T-helper 2 cell treated with Interferon-gamma antibody and Interleukin-4, amounts not matched to agents 100 ng/mL and 5 ng/mL, for 36 hours (primary cell): ENCODE results near the gene BICC1. TPM values are rescaled to one million over a fixed set of nuclear protein-coding genes. Genes with fewer than 3 reads are reported as not detected.

ENCODE experiments used
- intact Hi-C: fragments of 100-400 bp; cut with micrococcal nuclease; formaldehyde crosslinking; loops from one replicate; pipeline ENCODE4 v1.15.1; 2023
- total RNA-seq: library from RNA; stranded (reverse); gene quantifications from 2 replicates; pipeline ENCODE4 v1.2.3, GENCODE V29; 2022

Gene BICC1
- total RNA-seq, 1 donor from 2014 or later = 0.05 TPM

DNA sequence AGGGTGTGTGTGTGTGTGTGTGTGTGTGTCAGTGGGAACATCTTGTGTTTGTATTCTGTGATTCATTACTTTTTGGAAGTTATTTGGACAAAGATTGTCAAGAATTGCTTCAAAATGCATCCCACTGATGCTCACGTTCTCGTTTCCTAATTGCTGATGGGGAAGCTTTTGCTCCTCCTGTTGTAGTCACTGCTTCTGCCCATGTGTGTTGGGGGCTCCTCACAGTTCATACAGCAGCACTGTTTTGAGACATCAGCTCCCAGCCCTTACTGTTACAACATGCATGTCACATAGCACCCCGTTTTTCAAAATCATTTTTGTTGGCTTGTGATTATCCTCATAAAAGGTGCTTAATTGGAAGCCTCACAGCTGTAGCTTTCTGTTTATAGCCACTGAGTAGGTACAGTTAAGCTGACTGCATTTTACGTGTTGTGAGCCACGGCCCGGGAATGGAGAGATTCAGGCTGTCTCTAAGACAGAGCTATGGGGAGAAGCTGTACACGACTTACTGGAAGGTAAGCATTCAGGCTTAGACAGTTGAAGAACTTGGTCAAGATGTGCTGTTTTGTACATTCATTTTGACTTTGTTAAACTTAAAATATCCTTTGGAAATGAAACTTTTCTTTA is 87.4 kb downstream of the BICC1 start:
- intact Hi-C loops = no loop called here

DNA sequence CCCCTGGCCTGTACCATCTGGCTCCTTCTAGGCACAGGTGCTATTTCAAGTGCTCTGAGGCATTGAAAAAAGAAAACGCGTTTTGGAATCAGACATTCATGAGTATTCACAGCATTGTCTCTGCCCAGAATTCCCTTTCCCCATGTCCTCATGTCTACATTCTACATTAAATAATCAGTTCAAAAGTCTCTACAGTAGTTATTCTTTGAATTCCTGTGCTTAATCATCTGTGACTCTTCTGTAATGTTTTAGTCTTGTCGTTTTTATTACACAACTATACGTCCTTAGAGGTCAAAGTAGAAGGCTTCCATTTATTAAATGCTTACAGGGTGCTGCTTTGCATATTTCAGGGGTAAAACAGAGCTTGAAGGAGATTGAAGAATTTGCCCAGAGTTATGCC is 95.7 kb downstream of the BICC1 start:
- intact Hi-C loops = no loop called here

- intact Hi-C loops = no loop called here
Observed at GRCh38 chr10:58608826-58609531, 96.3 kb downstream of the BICC1 start.

DNA sequence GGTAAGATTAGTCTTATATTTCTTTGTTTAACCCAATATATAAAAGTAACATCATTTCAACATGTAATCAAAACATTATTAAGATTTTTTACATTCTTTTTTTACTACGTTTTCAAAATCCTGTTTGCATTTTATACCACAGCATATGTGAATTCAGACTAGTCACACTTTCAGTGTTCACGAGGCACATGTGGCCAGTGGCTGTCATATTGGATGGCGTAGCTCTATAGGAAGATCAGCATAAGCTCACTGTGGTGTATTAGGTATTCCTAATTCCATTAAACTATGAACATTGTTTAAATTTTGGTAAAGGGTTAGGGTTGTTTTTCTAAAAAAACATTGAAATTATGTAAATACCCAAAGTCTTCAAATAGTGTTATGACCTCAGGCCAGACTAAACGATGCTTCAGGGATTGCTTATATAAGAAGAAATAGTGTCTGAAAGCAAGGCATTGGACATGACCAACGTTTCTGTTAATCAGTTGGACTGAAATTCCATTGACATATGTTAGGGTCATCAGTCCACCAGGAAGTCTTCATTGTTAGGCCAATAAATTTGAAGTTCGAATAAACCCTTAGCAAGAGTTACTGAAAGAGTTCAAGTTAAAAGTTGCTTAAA is 97.0 kb downstream of the BICC1 start:
- intact Hi-C loops = no loop called here

DNA sequence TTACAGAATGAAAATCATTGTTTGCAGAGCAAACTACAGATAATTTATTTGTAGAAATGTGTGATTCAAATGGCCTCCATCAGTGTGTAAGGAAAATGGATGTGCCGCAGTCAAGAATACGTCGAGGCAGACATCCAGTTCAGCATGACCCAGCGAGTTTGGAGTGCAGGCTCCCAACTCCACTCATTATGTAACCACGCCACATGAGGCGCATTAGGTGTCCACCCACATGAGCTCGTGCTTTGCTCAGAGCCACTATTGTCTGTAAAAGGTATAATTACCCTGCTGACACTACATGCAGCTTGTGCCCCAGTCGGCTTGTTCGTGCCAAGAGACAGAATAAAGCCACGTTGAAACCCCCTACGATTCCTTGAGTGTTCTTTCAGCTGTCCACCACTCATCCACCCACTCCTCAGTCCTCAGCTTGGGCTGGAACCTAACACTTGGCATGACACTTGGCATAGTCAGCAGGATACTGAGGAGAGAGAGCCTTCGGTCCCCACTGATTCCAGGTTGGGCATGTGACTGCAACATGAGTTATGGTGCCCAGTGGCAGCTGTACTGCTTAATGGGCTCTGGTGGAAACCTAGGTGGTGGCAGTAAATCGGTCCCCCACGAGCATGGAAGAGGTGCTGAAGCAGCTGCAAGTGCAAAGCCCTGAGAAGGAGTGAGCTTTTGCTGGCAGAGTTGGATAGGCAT is 102.7 kb downstream of the BICC1 start:
- intact Hi-C loops = no loop called here

- intact Hi-C loops = no loop called here
Observed at GRCh38 chr10:58618158-58618676, 105.5 kb downstream of the BICC1 start.

DNA sequence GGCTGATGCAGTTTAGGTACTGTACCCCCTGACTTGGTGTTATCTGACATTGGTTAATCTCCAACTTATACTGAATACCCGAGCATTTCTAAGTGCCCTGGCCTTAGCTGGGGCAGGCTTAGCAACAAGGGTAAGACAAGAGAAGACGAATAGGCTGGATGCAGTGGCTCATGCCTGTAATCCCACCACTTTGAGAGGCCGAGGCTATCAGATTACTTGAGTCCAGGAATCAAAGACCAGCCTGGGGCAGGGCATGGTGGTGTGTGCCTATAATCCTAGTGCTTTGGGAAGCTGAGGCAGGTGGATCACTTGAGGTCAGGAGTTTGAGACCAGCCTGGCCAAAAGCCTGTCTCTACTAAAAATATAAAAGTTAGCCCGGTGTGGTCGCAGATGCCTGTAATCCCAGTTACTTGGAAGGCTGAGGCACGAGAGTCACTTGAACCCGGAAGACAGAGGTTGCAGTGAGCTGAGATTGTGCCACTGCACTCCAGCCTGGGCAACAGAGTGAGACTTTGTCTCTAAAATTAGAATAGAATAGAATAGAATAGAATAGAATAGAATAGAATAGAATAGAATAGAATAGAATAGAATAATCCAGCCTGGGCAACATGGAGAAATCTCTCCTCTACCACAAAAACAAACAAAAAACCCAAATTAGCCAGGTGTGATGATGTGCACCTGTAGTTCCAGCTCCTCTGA is 108.9 kb downstream of the BICC1 start:
- intact Hi-C loops = no loop called here

- intact Hi-C loops = no loop called here
Observed at GRCh38 chr10:58622246-58622645, 109.6 kb downstream of the BICC1 start.

DNA sequence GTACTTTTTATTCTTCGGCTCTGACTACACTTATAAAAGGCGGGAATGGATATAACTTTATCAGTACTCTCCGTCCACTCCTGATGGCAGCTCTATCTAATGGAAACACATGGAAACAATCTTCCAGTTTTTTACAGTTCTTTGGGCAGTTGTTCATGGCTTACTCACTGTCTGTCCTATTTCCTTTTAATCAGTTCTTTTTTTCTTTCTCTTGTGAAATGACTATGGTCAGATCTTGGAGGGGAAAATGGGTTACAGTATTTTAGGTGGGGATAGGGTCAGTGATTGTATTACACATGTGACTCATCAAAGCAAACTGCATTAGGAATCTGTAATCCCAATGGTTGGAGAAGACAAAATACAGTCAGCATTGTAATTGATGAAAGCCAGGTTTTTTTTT is 112.4 kb downstream of the BICC1 start:
- intact Hi-C loops = no loop called here

GRCh38 chr10:58627392-58627791 is 114.7 kb downstream of the BICC1 start:
- intact Hi-C loops = no loop called here

DNA sequence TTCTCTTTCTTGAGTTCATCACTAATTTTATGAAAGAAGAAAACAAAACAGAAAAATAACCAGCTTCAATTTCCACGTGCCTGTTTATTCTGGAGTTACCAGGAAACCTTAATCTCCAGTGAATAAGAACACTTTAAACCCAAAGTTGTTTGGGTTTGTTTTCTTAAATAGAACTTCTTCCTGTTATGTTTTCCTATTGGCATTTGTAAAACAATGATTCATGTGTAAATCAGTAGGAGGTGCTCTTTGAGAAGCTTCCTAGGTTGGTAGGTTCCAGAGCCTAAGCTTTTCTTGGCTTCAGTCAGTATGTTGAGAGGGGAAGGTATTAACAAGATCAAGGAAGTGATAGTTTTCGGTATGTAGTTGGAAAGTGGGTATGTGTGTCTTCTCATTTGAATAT is 119.0 kb downstream of the BICC1 start:
- intact Hi-C loops = no loop called here

GRCh38 chr10:58632216-58632615 is 119.5 kb downstream of the BICC1 start:
- intact Hi-C loops = no loop called here

DNA sequence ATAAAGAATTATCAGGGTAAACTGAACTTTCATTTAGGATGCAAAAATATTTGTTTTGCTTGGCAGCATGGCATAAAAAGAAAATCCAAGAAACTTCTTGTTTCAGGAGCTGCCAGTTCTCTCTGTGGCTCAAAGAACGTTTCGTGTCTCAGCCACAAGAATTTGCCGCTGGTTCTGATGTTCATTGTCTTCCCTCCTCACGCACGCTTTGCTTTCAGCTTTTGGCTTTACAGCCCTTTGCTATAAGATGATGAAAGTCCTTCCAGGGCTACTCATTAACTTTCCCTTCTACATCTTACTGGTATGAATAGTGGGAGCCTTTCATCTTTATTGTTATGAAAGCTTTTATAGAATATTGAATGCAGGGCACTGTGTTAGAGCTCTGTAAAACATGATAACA is 124.7 kb downstream of the BICC1 start:
- intact Hi-C loops = no loop called here

DNA sequence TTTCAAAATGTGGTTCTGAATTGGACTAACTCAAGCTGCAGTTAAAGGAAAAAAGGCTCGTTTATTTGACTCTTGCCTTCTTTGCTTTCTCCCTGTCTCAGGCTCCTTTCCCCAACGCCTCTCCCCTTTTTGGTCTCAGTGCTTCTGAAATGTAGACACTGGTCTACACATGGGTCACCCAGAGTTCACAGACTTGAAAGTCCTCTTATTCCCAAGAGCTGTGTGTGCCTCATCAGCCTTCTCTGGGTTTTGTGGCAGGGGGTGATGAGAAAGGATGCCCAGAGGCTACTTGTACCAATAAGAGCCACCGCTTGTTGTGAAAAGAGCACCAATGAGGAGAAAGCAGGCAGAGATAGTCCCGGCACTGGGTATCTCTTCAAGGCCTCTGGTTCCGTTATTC is 125.7 kb downstream of the BICC1 start:
- intact Hi-C loops = no loop called here

- intact Hi-C loops = no loop called here
Observed at GRCh38 chr10:58641095-58641531, 128.4 kb downstream of the BICC1 start.

DNA sequence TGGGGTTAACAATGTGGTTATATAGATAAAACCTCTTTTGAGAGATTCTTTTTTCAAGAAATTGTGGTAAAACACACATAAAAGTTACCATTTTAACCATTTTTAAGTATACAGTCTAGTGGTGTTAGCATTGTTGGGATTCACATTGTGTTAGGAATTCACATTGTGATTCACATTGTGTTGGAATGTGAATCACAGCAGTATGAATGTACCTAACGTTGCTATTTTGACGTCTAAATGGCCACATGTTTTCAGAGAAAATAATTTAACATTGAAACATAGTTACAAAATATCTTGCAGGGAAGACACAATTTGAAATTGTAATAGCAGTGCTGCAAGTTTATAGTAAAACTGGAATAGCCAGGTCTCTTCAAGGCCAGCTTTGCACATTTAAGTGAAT is 129.0 kb downstream of the BICC1 start:
- intact Hi-C loops = no loop called here

GRCh38 chr10:58642283-58642682 is 129.6 kb downstream of the BICC1 start:
- intact Hi-C loops = no loop called here

DNA sequence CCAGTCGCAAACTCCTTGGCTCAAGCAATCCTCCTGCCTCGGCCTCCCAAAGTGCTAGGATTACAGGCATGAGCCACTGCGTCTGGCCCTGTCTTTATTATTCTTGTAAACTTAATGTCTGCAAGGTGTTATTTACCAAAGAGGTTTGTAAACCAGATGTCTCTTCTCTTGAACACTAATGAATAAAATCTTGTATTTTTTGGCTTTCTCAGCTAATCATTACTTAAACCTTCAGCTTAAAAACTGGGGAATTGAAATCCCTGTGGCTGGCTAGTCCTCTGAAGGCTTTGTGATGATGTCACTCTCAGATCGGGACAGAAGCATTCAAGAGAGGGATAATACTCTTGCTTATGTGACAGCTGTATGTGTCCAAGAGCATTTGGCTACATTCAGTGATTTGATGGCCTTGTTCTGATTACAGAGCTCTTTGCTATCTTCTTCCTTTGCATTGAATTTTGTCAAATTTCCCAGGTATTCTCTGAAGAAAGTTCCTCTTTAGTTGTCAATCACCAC is 130.3 kb downstream of the BICC1 start:
- intact Hi-C loops = no loop called here

DNA sequence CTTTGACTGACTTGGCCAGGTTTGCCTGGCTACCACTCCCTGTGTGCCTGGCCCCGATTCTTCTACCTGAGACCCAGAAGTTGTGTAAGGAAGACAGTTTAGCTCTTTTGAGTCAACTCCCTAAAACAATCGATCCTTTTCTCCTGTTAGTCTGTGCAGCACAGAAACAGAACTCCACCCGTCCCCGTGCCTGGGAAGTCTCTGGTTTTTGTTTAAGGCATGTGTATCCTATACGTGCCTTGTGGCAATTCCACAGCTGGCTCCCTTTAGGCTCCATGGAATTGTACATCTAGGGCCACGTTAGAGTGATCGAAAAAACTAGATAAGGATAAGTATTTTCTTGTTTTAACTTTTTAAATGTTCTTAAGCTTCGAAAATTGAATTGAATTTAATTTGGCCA is 131.6 kb downstream of the BICC1 start:
- intact Hi-C loops = no loop called here

DNA sequence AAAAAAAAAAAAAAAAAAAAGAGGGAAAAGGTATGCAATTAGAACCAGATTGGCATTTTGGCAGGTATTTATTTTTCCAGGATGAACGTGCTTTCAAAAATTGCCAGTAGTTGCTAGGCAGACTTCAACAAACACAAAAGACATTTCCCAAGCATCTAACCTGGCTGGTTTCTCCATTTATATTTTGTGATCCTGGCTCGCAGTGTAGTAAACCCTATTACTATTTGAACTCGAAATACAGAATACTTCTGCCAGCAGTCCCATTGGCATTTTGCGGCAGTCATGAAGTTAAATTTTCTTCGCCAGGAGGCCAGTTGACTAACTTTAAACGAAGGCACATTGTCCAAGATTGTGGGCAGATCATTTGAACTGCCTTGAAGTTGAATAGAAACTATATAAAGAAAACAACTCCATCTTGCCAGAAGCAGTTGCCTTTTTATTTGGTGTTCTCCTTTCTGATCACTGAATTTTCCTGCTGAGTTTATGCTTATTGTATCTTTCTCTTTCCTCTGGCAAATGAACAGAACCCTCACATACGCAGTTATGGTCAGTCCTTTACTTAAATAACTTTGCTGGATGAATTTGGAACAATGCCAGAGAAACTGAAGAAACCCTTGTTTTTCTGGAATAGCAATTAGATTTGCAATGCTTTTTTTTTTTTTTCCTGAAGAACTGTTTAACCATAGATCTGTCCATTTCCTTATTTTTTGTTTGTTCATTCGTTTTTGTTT is 132.9 kb downstream of the BICC1 start:
- intact Hi-C loops = no loop called here
